Measurements from ENCODE around the gene METTL25B.

The METTL25B gene

GRCh38 chr1:156781585-156782186, 53.4 kb downstream of the METTL25B start:
- Histone ChIP-seq H3K9me3 (ENCODE audit: control insufficient read depth, low read length) (no peaks in the 10 kb centered on the region), H3K27me3 (replicated peaks; ENCODE audit: control insufficient read depth, insufficient read depth, low read length) (no peaks in the 10 kb centered on the region), H3K9ac (ENCODE audit: low read length) (peak overlapping the region; percentile 10), H3K4me1 (ENCODE audit: control insufficient read depth, insufficient read depth, low read length) (peaks cover 20% of the 10 kb centered on the region), H3K4me3 (ENCODE audit: low read length) (peak overlapping the region; percentile 9), H3K36me3 (ENCODE audit: control insufficient read depth, insufficient read depth, low read length, severe bottlenecking) (peaks cover 37% of the 10 kb centered on the region)
- peak; percentile 85 for DNase-seq (ENCODE audit: low read depth)

GRCh38 chr1:156785458-156785857, 57.2 kb downstream of the METTL25B start:
- no peak overlapping the region for H3K4me3 ChIP-seq (ENCODE audit: low read length)
- DNase-seq (ENCODE audit: low read depth) = no peak
- H3K27me3 ChIP-seq (replicated peaks; ENCODE audit: control insufficient read depth, insufficient read depth, low read length) = no peaks in the 10 kb centered on the region
- H3K9ac ChIP-seq (ENCODE audit: low read length) = no peak overlapping the region
- peaks cover 60% of the 10 kb centered on the region for H3K36me3 ChIP-seq (ENCODE audit: control insufficient read depth, insufficient read depth, low read length, severe bottlenecking)
- peaks cover 19% of the 10 kb centered on the region for H3K4me1 ChIP-seq (ENCODE audit: control insufficient read depth, insufficient read depth, low read length)
- H3K9me3 ChIP-seq (ENCODE audit: control insufficient read depth, low read length) = no peaks in the 10 kb centered on the region

All from adipocyte (in vitro differentiated cells).